GM21528 (cell line): ENCODE results near the gene BCL10.

Source experiments
- ATAC-seq: cut with Tn5 transposase; IDR thresholded peaks from one replicate; pipeline ENCODE4 v1.9.1; 2021; ENCODE audit warnings: mild to moderate bottlenecking, moderate library complexity; ENCODE audit not compliant: unreplicated experiment, low FRiP score

BCL10 gene

DNA sequence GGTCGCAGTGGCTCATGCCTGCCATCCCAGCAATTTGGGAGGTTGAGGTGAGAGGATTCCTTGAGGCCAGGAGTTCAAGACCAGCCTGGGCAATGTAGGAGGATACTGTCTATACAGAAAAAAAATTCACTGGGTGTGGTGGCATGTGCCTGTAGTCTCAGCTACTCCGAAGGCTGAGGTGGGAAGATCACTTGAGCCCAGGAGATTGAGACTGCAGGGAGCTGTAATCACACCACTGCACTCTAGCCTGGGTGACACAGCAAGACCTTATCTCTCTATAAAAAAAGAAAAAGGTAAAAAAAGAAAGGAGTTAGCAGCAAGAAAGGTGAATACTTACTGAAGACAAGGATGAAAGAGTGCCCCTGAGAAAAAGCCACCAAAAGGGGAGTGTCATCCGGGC is 23.7 kb upstream of the BCL10 start:
- ATAC-seq, result no peak

DNA sequence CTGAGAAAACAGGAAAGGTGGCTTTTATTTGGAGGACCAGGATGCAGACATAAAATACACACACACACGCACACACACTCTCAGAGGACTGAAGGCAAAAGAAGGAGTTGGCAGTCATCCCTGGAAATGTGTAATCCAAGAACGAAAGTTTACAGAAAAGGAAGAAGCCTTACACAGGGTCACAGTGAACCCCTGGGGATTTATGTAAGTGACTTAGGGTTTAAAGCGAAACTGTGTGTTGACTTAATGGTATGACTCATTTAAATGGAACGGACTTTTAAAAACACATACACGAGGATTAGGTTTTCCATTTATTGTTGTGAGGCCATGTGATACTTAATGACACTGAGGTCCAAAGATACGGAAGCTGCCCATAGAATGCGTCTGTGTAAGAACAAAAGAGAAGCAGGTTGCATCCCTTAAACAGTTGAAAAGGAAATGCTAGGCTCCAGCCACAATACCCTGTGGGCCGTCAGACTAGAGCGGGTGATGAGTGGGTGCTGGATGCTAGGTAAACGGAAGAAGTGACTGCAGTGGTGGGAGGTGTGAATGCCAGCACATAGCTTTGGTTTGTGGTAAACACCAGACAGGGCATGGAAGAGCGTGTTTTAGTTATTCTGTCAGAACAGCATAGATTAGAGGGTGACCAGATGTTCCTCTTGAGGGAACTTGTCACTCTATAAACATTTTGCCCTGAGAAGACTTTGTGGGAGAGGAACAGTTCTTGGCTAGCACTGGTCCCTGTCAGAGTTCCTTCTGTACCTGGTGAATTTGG is 21.6 kb upstream of the BCL10 start:
- ATAC-seq, result peak; percentile 93

DNA sequence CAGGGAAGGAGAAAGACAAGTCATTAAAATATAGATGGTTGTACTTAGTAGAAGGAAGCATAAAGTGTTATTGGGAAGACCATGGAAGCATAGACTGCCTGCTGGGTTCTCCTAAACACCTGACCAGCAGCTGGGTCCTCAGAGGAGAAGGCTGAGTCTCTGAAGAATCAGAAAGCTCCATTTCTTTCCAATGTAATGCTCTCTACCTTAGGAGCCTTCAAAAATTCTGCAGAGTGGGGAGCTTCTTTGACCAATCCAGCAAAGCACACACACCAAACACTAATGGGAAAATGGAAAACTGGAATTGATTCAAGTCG is 21.1 kb upstream of the BCL10 start:
- no peak for ATAC-seq

DNA sequence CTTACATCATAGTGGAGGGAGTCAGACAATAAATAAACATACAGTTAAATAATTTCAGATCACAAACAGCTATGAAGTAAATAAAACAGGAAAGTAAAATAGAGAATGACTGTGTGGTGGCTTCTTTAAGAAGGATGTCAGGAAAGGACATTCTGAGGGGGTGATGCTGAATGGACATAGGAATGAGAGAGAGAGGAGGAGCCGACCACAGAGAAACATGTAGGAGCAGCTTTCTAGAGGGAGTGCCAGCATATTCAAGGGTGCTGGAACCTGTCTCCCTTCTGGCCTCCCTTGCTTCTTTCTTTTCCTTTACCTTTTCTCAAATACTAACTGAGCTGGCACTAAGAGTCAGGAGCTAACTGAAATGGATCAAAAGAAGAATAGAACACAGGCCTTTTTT is 20.5 kb upstream of the BCL10 start:
- no peak for ATAC-seq

DNA sequence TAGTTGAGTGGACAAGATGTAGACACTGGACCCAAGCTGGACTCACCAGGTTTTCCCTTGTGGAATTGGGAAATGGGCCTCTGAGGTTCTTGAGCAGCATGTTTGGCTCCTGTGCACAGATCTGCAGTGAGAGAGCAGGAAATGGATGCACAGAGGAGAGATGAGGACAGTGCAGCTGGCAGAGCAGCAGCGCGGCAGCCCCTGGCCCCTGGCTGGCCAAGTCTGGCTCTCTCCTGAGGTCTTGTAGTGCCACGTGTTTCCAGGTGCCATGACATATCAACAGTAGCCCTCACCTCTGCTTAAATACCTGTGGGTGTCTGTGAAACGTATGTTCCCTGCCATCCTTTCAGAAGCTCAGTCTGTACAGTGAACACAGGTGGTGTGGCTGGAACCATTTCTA is 19.2 kb upstream of the BCL10 start:
- ATAC-seq, result no peak

DNA sequence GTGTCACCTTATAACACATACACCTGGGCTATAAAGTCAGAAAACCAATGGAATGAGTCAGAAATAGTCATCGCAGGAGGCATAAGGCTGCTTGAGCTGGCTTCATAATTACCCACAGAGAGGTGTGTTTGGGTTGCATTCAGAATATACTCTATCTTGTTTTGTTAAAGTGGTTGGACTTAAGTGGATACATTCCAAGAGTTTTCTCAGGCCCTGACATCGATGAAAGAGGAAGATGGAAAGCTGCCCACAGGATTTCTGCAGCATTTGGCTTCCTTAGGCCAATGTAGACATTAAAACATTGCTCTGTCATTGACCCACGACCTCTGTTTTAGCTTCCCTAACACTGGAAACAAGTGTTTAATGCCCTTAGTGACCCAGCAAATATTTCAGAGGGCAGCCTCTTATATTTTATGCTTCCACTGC is 18.6 kb upstream of the BCL10 start:
- no peak for ATAC-seq

DNA sequence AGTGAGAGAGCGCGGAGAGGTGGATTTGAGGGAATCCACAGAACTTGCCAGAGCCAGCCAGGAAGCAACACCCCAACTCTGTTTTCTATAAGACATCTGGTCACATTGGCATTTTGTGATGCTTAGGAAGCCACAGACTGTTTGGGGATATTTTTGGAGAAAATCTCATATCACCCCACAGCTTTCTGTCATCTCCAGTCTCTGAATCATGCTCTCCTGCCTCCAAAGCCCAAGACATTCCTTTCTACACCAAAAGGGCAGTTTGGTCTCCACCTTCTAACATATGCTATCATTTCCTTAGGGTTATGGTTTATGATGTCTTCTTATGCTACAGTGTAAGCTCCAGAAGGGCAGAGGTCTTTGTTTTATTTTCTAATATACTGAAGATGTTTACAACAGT is 14.4 kb upstream of the BCL10 start:
- ATAC-seq, result no peak

DNA sequence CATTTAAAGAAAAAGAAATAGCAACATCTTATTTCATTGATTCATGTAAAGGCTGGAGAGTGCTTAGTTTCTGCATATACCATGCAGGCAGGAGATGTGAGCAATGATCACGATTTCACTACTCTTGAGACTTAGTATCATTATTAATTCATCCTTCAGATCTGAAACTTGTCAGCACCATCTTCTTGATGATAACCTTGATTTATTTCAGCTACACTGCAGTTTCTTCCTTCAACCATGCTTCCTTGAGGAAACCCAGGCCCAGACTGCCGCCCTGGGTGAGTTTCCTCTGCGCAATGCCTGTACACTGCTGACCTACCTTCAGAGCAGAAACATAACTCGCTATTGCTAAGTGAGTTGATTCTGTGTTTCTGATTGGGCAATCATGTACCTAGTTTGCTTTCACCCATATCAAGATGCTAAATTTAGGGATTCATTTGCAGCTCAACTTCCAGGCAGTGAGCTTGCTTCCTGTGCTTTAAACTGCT is 13.5 kb upstream of the BCL10 start:
- ATAC-seq, result peak; percentile 75

DNA sequence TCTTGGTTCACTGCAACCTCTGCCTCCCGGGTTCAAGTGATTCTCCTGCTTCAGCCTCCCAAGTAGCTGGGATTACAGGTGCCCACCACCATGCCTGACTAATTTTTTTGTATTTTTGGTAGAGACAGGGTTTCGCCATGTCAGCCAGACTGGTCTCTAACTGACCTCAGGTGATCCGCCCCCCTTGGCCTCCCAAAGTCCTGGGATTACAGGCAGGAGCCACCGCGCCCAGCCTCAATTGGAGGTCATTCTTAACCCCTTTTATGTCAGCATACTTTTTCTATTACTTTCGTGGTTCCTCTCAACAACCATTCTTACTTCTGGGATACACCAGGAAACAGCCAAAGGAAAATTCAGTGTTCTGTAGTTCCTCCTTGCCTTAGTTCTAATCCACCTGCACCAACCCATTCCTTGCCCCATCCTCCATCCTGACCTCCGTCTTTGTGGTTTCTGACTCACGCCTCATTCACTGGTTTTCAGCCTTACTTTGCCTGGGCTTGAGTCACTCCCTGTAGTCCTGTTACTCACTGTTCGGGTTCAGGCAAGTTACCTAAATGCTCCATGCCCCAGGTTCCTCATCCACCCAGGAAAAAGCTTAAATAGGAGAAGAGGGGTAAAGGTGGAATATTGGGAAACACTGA is 12.9 kb upstream of the BCL10 start:
- ATAC-seq, result no peak

DNA sequence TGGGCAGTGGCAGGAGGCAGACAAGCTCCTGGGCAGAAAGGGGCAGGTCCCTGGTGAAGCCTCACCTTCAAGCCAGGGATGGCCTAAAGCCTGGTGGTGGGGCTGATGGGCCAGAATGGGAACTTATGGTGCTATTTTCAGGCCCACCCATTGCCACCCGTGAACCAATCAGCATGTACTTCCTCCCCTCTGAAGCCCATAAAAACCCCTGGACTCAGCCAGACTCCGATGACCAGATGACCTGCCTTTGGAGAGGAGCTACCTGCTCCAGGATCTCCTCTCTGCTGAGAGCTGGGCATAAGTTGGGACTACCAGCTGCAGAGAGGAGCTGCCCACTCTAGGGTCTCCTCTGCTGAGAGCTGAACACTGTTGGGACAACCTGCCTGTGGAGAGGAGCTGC is 7.8 kb upstream of the BCL10 start:
- ATAC-seq, result no peak

DNA sequence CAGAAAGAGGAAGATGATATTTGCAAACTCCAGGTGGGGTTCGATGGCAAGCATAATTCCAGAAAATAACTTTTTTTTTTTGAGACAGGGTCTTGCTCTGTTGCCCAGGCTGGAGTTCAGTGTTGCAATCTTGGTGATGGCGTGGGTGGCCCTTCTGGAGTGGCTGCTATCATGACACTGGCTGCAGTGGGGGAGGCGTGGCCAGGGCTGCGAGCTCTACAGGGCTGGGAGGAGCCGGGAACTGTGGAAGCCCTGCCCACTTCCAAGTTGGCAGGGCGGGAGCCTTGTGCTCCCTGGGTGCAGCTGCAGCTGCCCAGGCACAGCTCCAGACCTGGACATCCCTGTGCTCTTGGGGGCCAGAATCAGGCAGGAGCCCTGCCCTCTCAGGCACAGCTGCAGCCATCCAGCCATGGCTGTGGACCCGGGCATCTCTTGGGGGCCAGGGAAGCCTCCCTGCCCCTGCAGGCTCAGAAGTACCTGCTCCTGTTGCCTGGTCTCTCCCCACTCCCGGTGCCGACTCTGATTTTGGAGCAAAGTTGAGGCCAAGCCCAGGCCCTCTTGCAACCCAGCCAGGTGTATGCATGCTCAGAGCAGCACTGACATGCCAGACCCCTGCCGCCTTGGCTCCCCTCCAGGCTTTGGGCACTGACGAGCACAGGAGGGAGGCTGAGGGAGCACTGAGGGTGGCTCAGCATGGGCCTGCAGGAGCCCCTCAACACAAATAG is 7.2 kb upstream of the BCL10 start:
- ATAC-seq, result no peak

DNA sequence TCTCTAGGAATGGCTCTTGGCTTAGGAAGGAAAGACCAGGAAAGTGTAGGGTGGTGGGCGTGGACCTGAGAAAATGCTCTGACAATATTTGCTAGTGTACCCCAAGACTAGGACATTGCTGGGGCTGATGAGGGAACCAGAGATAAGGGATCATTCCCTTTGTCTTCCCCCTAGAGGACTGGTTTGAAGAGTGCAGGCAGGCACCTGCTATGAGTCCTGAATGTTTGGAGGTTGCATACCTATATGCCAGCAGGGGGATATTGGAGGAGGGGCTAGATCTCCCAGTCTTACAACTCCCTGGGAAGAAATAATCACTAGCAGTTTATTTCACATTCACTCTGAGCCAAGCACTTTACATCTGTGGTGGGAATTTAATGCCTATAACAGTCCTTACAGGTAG is 6.0 kb upstream of the BCL10 start:
- no peak for ATAC-seq

DNA sequence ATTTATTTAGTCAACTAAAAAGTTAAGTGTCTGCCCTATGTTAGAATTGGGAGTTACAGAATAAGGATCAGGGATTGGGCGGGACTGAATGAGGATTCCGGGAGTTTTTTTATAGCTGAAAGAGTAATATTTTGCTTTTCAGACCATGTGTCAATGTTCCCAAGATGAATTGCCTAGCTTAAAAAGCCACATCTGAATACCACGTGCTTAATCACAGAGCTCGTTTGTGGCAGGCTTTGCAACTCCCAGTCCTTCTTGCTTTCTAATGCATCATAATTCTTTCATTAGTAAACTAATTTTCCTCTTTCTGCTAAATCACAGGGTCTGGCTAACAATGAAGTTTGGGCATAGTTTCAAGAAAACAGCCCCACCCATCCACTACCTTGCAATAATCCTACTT is 4.2 kb upstream of the BCL10 start:
- ATAC-seq, result no peak

DNA sequence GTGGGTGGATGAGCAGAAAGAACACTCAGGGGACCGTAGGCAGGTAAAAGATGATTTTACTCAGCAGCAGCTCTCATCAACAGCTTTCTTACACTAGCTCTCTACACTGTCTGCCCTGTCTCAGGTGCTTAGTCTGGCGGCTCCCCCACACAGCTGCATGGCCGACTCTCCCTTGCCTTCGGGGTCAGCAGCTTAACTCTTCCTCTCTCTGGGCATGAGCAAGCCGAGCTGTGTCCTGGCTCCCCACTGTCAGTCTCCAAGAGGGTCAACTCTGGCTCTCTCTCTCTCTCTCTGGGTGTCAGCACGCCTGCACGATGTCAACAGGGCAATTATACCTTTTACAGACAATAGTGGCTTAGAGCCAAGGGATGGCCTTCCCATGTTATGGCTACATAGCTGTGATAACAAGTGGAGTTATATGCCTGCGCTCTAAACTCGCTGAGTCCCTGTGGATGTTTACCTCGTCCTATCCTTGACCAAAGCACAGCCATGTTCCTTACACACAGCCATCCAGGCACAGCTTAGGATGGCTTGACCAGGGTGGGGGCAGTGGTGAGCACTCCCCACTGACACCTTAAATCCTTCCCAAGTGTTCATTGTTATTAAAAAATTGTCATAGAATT is 3.1 kb upstream of the BCL10 start:
- ATAC-seq, result no peak

DNA sequence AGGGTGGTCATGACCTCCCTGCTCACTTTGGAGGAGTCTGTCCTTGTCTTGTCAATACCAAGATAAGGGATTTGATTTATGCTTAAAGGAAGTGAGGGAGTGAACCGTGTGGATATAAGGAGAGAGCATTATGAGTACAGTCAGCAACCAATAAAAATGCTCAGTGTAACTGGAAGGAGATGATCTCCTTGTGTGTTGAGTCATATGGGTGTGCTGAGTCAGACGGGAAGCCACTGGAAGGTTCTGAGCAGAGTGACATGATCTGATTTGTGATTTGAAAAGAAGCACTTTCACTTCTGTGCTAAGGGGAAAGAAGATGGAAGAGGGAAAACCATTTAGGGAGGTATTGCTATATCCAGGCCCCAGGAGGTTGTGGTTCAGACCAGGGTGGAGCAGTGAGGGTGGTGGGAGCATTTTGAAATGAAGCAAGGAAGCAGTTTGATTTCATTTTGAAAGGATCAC is 2.5 kb upstream of the BCL10 start:
- ATAC-seq, result no peak

DNA sequence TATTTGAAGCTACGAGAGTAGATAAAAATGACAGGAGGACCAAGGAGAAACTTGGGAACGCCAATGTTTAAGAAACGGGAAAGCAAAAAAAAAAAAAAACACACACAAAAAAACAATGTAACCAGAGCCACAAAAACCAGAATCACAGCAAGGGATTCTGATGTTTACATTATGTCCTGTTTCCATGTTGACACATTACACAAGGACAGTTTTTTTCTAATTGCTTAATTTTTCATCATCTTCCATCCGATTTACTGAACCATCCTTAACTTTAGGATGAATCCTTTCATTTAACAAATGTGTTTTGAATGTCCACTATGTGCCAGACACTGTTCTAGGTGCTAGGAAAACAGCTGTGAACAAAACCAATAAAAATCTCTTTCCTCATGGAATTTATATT is 1.4 kb upstream of the BCL10 start:
- no peak for ATAC-seq

DNA sequence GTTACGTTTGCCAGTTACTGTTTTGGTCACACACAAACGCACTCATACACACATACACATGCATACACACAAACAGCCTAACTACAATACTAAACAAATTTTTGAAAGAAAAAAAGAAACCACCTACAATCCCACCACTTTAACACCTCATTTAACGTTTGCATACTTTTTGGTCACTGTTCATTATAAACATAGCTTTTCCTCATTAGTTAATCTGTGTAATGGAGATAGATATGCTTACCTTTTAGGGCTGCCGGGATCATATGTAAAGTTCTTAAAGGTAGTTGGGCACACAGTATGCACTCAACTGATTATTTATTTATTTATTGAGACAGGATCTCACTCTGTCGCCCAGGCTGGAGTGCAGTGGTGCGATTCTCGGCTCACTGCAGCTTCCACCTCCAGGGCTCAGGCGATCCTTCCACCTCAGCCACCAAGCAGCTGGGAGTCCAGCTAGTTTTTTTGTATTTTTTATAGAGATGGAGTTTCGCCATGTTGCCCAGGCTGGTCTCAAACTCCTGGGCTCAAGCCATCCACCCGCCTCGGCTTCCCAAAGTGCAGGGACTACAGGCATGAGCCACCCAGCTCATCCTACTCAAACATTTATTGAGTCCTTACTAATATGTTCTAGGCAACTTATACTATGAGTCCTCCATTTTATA is 677 bp upstream of the BCL10 start:
- no peak for ATAC-seq

DNA sequence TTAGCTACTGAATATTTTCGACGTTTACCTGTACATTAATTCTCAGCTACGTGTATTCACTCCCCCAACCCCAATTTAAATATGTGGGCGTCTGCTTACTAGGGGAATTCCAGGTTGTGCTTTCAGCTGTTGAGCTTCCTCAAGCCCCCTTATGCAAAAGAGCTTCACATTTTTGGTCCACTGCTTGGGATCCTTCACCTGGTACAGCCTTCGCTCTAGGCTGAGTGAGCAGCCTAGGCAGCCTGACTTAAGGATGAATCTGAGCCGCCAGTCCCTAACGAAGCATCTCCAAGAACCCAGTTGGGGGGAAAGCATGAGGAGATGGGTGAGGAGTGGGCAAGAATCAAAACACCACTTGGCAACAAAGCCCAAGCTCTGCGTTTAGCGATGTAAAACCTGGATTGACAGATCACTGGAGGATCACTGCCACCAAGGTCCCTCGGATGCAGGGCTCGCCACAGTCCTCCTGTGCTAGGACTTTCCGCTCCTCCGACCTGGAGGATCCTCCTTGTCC is 674 bp downstream of the BCL10 start:
- peak; percentile 19 for ATAC-seq

DNA sequence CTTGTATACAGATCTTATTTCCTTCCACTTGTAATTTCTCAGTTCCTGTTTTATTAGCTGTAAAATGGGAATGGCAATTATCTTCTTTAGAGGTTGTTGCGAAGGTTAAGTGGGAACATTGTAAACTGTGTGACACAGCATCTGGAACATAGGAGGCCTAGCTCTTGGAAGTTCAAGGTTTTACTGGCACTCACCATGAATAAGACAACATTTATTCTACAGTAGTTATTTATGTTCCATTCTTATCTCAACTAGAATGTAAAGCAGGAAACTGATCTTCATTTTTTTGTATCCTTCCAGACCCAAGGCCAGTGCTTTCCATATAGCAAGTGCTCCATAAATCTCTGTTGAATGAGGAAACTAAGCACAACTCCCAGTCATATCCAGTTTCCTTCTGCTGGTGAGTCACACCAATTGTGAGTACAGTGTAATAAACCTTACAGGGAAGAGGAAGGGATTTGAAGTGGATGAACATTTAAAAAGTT is 1.4 kb downstream of the BCL10 start:
- ATAC-seq, result no peak

DNA sequence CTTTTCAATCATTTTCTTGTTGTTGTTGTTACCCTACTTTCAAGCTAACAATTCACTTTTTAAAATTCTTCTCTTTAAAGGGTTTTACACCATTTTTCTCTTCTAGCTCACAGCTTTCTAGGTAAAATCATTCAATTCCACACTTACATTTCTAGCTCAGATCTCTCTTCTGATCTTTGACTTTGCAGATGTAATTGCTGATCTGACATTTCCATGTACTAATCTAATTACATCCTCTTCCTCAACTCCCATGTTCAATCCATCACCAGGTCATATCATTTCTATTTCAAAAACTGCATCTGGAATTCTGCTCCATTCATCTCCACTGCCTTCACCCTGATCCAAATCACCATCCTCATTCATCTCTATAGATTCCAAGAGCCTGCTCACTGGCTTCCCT is 3.0 kb downstream of the BCL10 start:
- no peak for ATAC-seq
